IMR-90 (cell line): Measurements from ENCODE around the gene ADCY9. TPM values are rescaled to one million over a fixed set of nuclear protein-coding genes. Genes with fewer than 3 reads are reported as not detected.

ENCODE experiments used
- ATAC-seq: fragments of 200-7000 bp; cut with Tn5 transposase; 2 replicates; pipeline ENCODE4 v1.9.1; 2020; ENCODE audit warnings: low read depth, mild to moderate bottlenecking, moderate library complexity
- BruUV-seq: library from RNA; stranded (reverse); fragments of 400-500 nt; replicated peaks from 2 replicates; lab custom pipeline; 2021; lab: Mats Ljungman, UMichigan
- CTCF ChIA-PET: fragments of 300-600 bp; formaldehyde crosslinking; extraction: SDS; loops from one replicate; lab custom pipeline; 2021; ENCODE audit warnings: antibody characterized with exemption; lab: Yijun Ruan, JAX
- POLR2A ChIA-PET: fragments of 300-600 bp; sonication (Branson Sonifier 250); formaldehyde crosslinking; loops from one replicate; lab custom pipeline; 2022; ENCODE audit warnings: antibody characterized with exemption; ENCODE audit not compliant: unreplicated experiment; lab: Charles Lee
- DNase-seq: peaks from one replicate; pipeline ENCODE4 v3.0.0; 2013
- H2AFZ ChIP-seq: replicated peaks from 2 replicates; pipeline ENCODE3; 2013; ENCODE audit warnings: low read length, mild to moderate bottlenecking; ENCODE audit not compliant: poor library complexity
- H2AK5ac ChIP-seq: 2 replicates; pipeline ENCODE4 v1.6.1; 2013; ENCODE audit warnings: low read depth, low read length, inconsistent platforms
- H2AK9ac ChIP-seq: replicated peaks from 2 replicates; pipeline ENCODE3; 2013; ENCODE audit warnings: mild to moderate bottlenecking, low read depth, low read length, moderate library complexity; ENCODE audit not compliant: poor library complexity
- H2BK120ac ChIP-seq: 2 replicates; pipeline ENCODE4 v1.6.1; 2013; ENCODE audit warnings: low read depth, low read length, inconsistent platforms
- H2BK15ac ChIP-seq: 3 replicates; pipeline ENCODE4 v1.6.1; 2013; ENCODE audit warnings: low read depth, low read length, inconsistent platforms
- H2BK20ac ChIP-seq: 2 replicates; pipeline ENCODE4 v1.6.1; 2013; ENCODE audit warnings: low read depth, mild to moderate bottlenecking, inconsistent platforms, low read length, moderate library complexity
- H2BK5ac ChIP-seq: 2 replicates; pipeline ENCODE4 v1.6.1; 2013; ENCODE audit warnings: mild to moderate bottlenecking, low read depth, low read length, inconsistent platforms; ENCODE audit not compliant: poor library complexity, severe bottlenecking
- H3K14ac ChIP-seq: replicated peaks from 2 replicates; pipeline ENCODE4 v1.6.1; 2013; ENCODE audit warnings: low read depth, low read length, inconsistent platforms
- H3K18ac ChIP-seq: 2 replicates; pipeline ENCODE4 v1.6.1; 2013; ENCODE audit warnings: low read depth, low read length, control low read depth
- H3K23ac ChIP-seq: 2 replicates; pipeline ENCODE4 v1.6.1; 2013; ENCODE audit warnings: low read depth, low read length, inconsistent platforms
- H3K27ac ChIP-seq: 2 replicates; pipeline ENCODE4 v1.5.1; 2013; ENCODE audit warnings: mild to moderate bottlenecking, control low read depth, low read length; ENCODE audit not compliant: insufficient read depth
- H3K27me3 ChIP-seq: 2 replicates; pipeline ENCODE4 v1.6.1; 2013; ENCODE audit warnings: low read length; ENCODE audit not compliant: control insufficient read depth, insufficient read depth
- H3K36me3 ChIP-seq: 2 replicates; pipeline ENCODE4 v1.6.1; 2013; ENCODE audit warnings: low read length, mixed read lengths; ENCODE audit not compliant: control insufficient read depth, insufficient read depth
- H3K4ac ChIP-seq: 2 replicates; pipeline ENCODE4 v1.6.1; 2013; ENCODE audit warnings: low read depth, low read length, inconsistent platforms
- H3K4me1 ChIP-seq: 2 replicates; pipeline ENCODE4 v1.6.1; 2013; ENCODE audit warnings: low read length, mixed read lengths; ENCODE audit not compliant: control insufficient read depth, insufficient read depth
- H3K4me2 ChIP-seq: 2 replicates; pipeline ENCODE4 v1.6.1; 2013; ENCODE audit warnings: low read depth, mild to moderate bottlenecking, control low read depth, low read length, moderate library complexity
- H3K4me3 ChIP-seq: 2 replicates; pipeline ENCODE4 v1.5.1; 2013; ENCODE audit warnings: low read depth, mild to moderate bottlenecking, control low read depth, low read length, moderate library complexity; ENCODE audit not compliant: insufficient read depth
- H3K56ac ChIP-seq: 2 replicates; pipeline ENCODE4 v1.6.1; 2013; ENCODE audit warnings: low read length, inconsistent platforms; ENCODE audit not compliant: insufficient read depth; ENCODE audit errors: extremely low read depth
- H3K79me1 ChIP-seq, 2 experiments: 2 replicates each; pipeline ENCODE4 v1.6.1; 2013; ENCODE audit warnings: low read length in 2 of 2, inconsistent platforms in 1 of 2, low read depth in 1 of 2
- H3K9ac ChIP-seq: 2 replicates; pipeline ENCODE4 v1.6.1; 2013; ENCODE audit warnings: low read depth, low read length, control low read depth
- H3K9me1 ChIP-seq: 2 replicates; pipeline ENCODE4 v1.6.1; 2013; ENCODE audit warnings: low read length, inconsistent platforms; ENCODE audit not compliant: insufficient read depth
- H3K9me3 ChIP-seq: 2 replicates; pipeline ENCODE4 v1.6.1; 2013; ENCODE audit warnings: low read length; ENCODE audit not compliant: control insufficient read depth, insufficient read depth
- H4K20me1 ChIP-seq: 2 replicates; pipeline ENCODE4 v1.6.1; 2013; ENCODE audit warnings: low read length, inconsistent platforms; ENCODE audit not compliant: insufficient read depth
- H4K5ac ChIP-seq: 2 replicates; pipeline ENCODE4 v1.6.1; 2013; ENCODE audit warnings: mild to moderate bottlenecking, low read depth, low read length, control low read depth
- H4K8ac ChIP-seq, 2 experiments: 2 replicates each; pipeline ENCODE4 v1.6.1; 2013; ENCODE audit warnings: low read depth in 2 of 2, low read length in 2 of 2, control low read depth in 1 of 2, inconsistent platforms in 1 of 2
- H4K91ac ChIP-seq: 2 replicates; pipeline ENCODE4 v1.6.1; 2013; ENCODE audit warnings: low read depth, low read length, inconsistent platforms; ENCODE audit not compliant: insufficient read depth
- CEBPB ChIP-seq: IDR thresholded peaks from 2 replicates; pipeline ENCODE4 v1.6.1; 2012; ENCODE audit warnings: low read depth, low read length, improper control_type of control experiment
- CHD1 ChIP-seq: IDR thresholded peaks from 2 replicates; pipeline ENCODE4 v1.6.1; 2012; ENCODE audit warnings: low read depth, low read length, improper control_type of control experiment
- POLR2A ChIP-seq: IDR thresholded peaks from 2 replicates; pipeline ENCODE4 v1.6.1; 2012; ENCODE audit warnings: mild to moderate bottlenecking, low read depth, low read length
- RFX5 ChIP-seq: IDR thresholded peaks from 2 replicates; pipeline ENCODE4 v1.8.0; 2012; ENCODE audit warnings: low read depth, mild to moderate bottlenecking, low read length, moderate library complexity
- WGBS, 2 experiments: methylation state at CpG; one replicate each; pipeline versions ENCODE4 v1.1.5 to v1.1.7; 2013; ENCODE audit warnings: missing lambda C conversion rate in 2 of 2; ENCODE audit not compliant: insufficient read length in 1 of 2; ENCODE audit errors: extremely low coverage in 2 of 2; 5-methylcytosine and 5-hydroxymethylcytosine counted together
- dilution Hi-C: fragments of 300-500 bp; cut with HindIII; formaldehyde crosslinking; loops from one replicate; pipeline ENCODE4 v1.14.3; 2018; ENCODE audit warnings: low sequenced_read_pairs; ENCODE audit not compliant: unreplicated experiment
- in situ Hi-C: fragments of 300-500 bp; cut with MboI; formaldehyde crosslinking; loops from 3 replicates; pipeline ENCODE4 v1.14.3; 2019; ENCODE audit warnings: low sequenced_read_pairs, inconsistent platforms, mixed read lengths
- intact Hi-C: fragments of 100-400 bp; cut with micrococcal nuclease; formaldehyde crosslinking; loops from 2 replicates; pipeline ENCODE4 v1.10.0; 2022
- polyA plus RNA-seq, 3 experiments: library from polyadenylated mRNA; depleted of rRNA; stranded (reverse); fragments of >200 nt; gene quantifications; 2 replicates each; pipeline ENCODE4 v1.2.3, GENCODE V29; 2012; ENCODE audit warnings: low replicate concordance in 1 of 3
- total RNA-seq: library from RNA; depleted of rRNA; stranded (reverse); fragments of >200 nt; gene quantifications from 2 replicates; pipeline ENCODE4 v1.2.3, GENCODE V29; 2012
- TF ChIP-seq, protein P1 (sequence below): conservative IDR thresholded peaks from 2 replicates; pipeline ENCODE4 v1.5.1; 2012; ENCODE audit warnings: mild to moderate bottlenecking, low read depth, low read length, improper control_type of control experiment
- TF ChIP-seq, protein P2 (sequence below): fragments of 150-350 bp; IDR thresholded peaks from 2 replicates; pipeline ENCODE4 v1.6.1; 2017; ENCODE audit warnings: mild to moderate bottlenecking, antibody characterized with exemption, low read length, low read depth
- TF ChIP-seq, protein P3 (sequence below): fragments of 150-350 bp; IDR thresholded peaks from 2 replicates; pipeline ENCODE4 v1.6.1; 2016; ENCODE audit warnings: low read depth, mild to moderate bottlenecking, low read length, moderate library complexity, borderline replicate concordance

Gene ADCY9
- total and polyA plus RNA-seq, 2 of the 4 experiments (the other 2 are of a cell fraction), result 5.4 to 12.5 TPM

DNA sequence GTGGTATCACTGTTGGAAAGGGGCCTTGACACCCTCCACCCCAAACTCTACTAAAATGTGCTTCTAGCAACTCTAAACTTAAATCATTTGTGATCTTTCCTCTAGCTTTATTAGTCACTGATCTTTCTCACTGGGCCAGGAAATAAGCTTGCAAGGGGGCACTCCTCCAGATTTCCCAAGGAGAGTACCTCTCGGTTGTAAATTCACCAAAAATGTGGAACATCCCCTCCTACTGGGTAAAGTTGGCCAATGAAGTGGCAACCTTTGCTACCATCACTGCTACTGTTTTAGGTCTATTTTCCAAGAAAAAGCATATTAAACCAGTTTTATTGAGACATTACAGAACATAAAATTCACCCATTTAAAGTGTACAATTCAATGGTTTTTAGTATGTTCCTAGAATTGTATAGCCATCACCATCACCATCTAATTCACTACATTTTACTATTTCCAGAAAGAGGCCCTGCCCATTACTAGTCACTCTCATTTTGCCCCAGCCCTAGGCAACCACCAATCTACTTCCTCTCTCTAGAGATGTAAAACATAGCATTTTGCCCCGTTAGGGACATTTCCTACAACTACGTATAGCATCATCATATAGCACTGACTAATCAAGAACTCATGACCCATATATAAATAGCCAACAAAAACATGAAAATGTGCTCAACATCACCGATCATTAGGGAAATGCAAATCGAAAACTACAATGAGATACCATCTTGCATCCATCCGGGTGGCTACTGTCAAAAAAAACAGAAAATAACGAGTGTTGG is 44.6 kb upstream of the ADCY9 start:
- WGBS, 2 experiments, result 100% methylated on average over 2 of the region's 7 CpGs; no CpG with 5 or more reads in 1 of the 2 experiments
- H3K4me1 ChIP-seq, result no peaks in the 10 kb centered on the region
- H2BK15ac ChIP-seq, result no peak overlapping the region
- no peak overlapping the region for H3K9ac ChIP-seq
- H2BK20ac ChIP-seq, result no peak overlapping the region
- no peaks in the 10 kb centered on the region for H4K20me1 ChIP-seq
- no peak overlapping the region for H2BK5ac ChIP-seq
- no peak overlapping the region for H3K4me3 ChIP-seq
- H3K4me2 ChIP-seq, result no peak overlapping the region
- H2BK120ac ChIP-seq, result no peak overlapping the region
- no TSS peak for BruUV-seq
- H4K5ac ChIP-seq, result no peak overlapping the region
- H2AK5ac ChIP-seq, result no peak overlapping the region
- no peak overlapping the region for H3K23ac ChIP-seq
- no peak overlapping the region for H3K14ac ChIP-seq
- H2AK9ac ChIP-seq, result no peak overlapping the region
- dilution Hi-C loops (no loop called here), in situ Hi-C loops (no loop called here), intact Hi-C loops (no loop called here)
- TF ChIP-seq, protein P1, sequence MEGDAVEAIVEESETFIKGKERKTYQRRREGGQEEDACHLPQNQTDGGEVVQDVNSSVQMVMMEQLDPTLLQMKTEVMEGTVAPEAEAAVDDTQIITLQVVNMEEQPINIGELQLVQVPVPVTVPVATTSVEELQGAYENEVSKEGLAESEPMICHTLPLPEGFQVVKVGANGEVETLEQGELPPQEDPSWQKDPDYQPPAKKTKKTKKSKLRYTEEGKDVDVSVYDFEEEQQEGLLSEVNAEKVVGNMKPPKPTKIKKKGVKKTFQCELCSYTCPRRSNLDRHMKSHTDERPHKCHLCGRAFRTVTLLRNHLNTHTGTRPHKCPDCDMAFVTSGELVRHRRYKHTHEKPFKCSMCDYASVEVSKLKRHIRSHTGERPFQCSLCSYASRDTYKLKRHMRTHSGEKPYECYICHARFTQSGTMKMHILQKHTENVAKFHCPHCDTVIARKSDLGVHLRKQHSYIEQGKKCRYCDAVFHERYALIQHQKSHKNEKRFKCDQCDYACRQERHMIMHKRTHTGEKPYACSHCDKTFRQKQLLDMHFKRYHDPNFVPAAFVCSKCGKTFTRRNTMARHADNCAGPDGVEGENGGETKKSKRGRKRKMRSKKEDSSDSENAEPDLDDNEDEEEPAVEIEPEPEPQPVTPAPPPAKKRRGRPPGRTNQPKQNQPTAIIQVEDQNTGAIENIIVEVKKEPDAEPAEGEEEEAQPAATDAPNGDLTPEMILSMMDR, result no peak
- TF ChIP-seq, protein P2, sequence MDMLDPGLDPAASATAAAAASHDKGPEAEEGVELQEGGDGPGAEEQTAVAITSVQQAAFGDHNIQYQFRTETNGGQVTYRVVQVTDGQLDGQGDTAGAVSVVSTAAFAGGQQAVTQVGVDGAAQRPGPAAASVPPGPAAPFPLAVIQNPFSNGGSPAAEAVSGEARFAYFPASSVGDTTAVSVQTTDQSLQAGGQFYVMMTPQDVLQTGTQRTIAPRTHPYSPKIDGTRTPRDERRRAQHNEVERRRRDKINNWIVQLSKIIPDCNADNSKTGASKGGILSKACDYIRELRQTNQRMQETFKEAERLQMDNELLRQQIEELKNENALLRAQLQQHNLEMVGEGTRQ, result no peak
- TF ChIP-seq RFX5, result no peak
- TF ChIP-seq, protein P3, sequence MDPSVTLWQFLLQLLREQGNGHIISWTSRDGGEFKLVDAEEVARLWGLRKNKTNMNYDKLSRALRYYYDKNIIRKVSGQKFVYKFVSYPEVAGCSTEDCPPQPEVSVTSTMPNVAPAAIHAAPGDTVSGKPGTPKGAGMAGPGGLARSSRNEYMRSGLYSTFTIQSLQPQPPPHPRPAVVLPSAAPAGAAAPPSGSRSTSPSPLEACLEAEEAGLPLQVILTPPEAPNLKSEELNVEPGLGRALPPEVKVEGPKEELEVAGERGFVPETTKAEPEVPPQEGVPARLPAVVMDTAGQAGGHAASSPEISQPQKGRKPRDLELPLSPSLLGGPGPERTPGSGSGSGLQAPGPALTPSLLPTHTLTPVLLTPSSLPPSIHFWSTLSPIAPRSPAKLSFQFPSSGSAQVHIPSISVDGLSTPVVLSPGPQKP, result no peak
- TF ChIP-seq CHD1, result no peak
- no peak for TF ChIP-seq CEBPB
- no peak for TF ChIP-seq POLR2A
- no peak overlapping the region for H3K27ac ChIP-seq
- no peak overlapping the region for H3K18ac ChIP-seq
- ChIA-PET CTCF (no interaction called here), POLR2A (no interaction called here)
- H4K8ac ChIP-seq, result no peak overlapping the region
- no peak overlapping the region for H2AFZ ChIP-seq
- no peak overlapping the region for H3K56ac ChIP-seq
- no peak for DNase-seq
- no peak overlapping the region for H3K4ac ChIP-seq
- H3K36me3 ChIP-seq, result no peaks in the 10 kb centered on the region
- H3K27me3 ChIP-seq, result peaks cover 8% of the 10 kb centered on the region
- ATAC-seq, result no peak
- H4K91ac ChIP-seq, result no peak overlapping the region
- no peaks in the 10 kb centered on the region for H3K9me3 ChIP-seq
- H3K9me1 ChIP-seq, result no peaks in the 10 kb centered on the region
- no peaks in the 10 kb centered on the region for H3K79me1 ChIP-seq
